H1 (cell line): ENCODE data around the gene DPF3. TPM values are rescaled to one million over a fixed set of nuclear protein-coding genes. Genes with fewer than 3 reads are reported as not detected.

ENCODE experiments used
- SUZ12 ChIP-seq: fragments of 200-600 bp; sonication (generic); IDR thresholded peaks from 2 replicates; pipeline ENCODE4 v1.6.1; 2012; ENCODE audit warnings: mild to moderate bottlenecking, inconsistent platforms, low read length, moderate library complexity, mixed read lengths
- polyA plus RNA-seq, 7 experiments: library from polyadenylated mRNA; depleted of rRNA in 3 of 7; stranded (reverse) in 5 of 7; unstranded in 2 of 7; fragments of >200 nt in 5 of 7; fragments of 200-250 nt in 2 of 7; gene quantifications; 1 replicate in 5 of 7; 2 replicates in 1 of 7; 4 replicates in 1 of 7; pipeline versions ENCODE4 v1.2.1 to v1.2.3, GENCODE V29; 2011 to 2013; ENCODE audit warnings: missing spikeins in 2 of 7, mixed read lengths in 2 of 7
- total RNA-seq: library from RNA; stranded (reverse); fragmentation: NEBNext Ultra II Directional; extraction: Animal tissue kit (Norgen Biotek cat#: 25700); gene quantifications from 2 replicates; pipeline ENCODE4 v1.2.1, GENCODE V29; 2021

The DPF3 gene
- total and polyA plus RNA-seq, 2 of the 8 experiments (the other 6 are each of a cell fraction or from before 2014, with no cell fraction given): 0.19 TPM; not detected in 1

DNA sequence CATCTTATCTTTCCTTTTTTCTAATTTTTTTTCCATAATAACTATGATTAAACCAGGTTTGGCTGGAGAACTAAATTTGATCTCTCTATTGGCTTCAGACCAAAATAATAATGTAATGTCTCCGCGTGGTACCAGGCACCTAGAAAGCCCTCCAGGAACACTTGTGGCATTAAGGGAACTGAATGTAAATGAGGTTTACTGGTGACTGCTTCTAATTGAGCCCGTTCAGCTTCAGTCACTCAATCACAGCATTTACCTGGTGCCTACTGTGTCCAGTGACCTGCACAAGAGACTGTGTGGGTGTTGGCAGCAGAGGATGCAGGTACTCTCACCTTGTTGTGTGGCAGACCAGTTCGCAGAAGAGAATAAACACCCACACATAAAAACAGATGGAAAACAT lies 302.5 kb downstream of the DPF3 start (continued):
- no peak for TF ChIP-seq SUZ12
